ENCODE measurements around the gene LDB1.

LDB1 gene

GRCh38 chr10:102150970-102151773 lies 31.0 kb upstream of the LDB1 start:
- peak overlapping the region; percentile 94 for H3K4me3 ChIP-seq (ENCODE audit: low read length)

DNA sequence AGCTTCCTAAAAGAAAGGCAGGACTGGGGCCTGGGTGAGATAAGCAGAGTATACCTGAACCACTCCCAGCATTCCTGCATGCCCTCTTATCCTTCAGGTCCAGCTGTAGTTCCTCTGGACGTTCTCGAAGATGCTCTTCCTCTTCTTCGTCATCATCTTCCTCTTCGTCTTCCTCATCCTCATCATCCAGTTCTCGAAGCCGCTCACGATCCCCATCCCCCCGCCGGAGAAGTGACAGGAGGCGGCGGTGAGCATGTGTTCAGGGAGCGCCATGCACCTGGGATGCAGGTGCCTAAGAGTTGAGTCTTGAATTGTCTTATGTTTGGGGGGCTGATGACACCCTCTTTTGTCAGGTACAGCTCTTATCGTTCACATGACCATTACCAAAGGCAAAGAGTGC lies 28.1 kb upstream of the LDB1 start:
- H3K36me3 ChIP-seq (ENCODE audit: insufficient read depth, low read length): peaks cover 65% of the 10 kb centered on the region

More at GRCh38 chr10:102150970-102151773, 31.0 kb upstream of the LDB1 start:
- H3K9ac ChIP-seq (ENCODE audit: low read depth, low read length): peak overlapping the region; percentile 72
- H3K4me1 ChIP-seq (ENCODE audit: control insufficient read depth, insufficient read depth, low read length): peaks cover 16% of the 10 kb centered on the region
- H3K36me3 ChIP-seq (ENCODE audit: insufficient read depth, low read length): peaks cover 50% of the 10 kb centered on the region
- H3K27me3 ChIP-seq (ENCODE audit: control insufficient read depth, insufficient read depth, low read length): no peaks in the 10 kb centered on the region
- no peaks in the 10 kb centered on the region for H3K9me3 ChIP-seq (replicated peaks; ENCODE audit: low read length)
- H3K4me2 ChIP-seq (ENCODE audit: low read length): peak overlapping the region; percentile 96

GRCh38 chr10:102147561-102147960 lies 27.4 kb upstream of the LDB1 start:
- no peak overlapping the region for H3K4me2 ChIP-seq (ENCODE audit: low read length)
- no peak overlapping the region for H3K9ac ChIP-seq (ENCODE audit: low read depth, low read length)
- peaks cover 11% of the 10 kb centered on the region for H3K4me1 ChIP-seq (ENCODE audit: control insufficient read depth, insufficient read depth, low read length)
- H3K27me3 ChIP-seq (ENCODE audit: control insufficient read depth, insufficient read depth, low read length): no peaks in the 10 kb centered on the region
- no peaks in the 10 kb centered on the region for H3K9me3 ChIP-seq (replicated peaks; ENCODE audit: low read length)
- no peak overlapping the region for H3K4me3 ChIP-seq (ENCODE audit: low read length)
- H3K36me3 ChIP-seq (ENCODE audit: insufficient read depth, low read length): peaks cover 71% of the 10 kb centered on the region

More for the DNA sequence above, 28.1 kb upstream of the LDB1 start:
- no peaks in the 10 kb centered on the region for H3K27me3 ChIP-seq (ENCODE audit: control insufficient read depth, insufficient read depth, low read length)
- H3K4me3 ChIP-seq (ENCODE audit: low read length): no peak overlapping the region
- no peaks in the 10 kb centered on the region for H3K9me3 ChIP-seq (replicated peaks; ENCODE audit: low read length)
- H3K4me2 ChIP-seq (ENCODE audit: low read length): no peak overlapping the region
- H3K4me1 ChIP-seq (ENCODE audit: control insufficient read depth, insufficient read depth, low read length): peaks cover 13% of the 10 kb centered on the region
- no peak overlapping the region for H3K9ac ChIP-seq (ENCODE audit: low read depth, low read length)

DNA sequence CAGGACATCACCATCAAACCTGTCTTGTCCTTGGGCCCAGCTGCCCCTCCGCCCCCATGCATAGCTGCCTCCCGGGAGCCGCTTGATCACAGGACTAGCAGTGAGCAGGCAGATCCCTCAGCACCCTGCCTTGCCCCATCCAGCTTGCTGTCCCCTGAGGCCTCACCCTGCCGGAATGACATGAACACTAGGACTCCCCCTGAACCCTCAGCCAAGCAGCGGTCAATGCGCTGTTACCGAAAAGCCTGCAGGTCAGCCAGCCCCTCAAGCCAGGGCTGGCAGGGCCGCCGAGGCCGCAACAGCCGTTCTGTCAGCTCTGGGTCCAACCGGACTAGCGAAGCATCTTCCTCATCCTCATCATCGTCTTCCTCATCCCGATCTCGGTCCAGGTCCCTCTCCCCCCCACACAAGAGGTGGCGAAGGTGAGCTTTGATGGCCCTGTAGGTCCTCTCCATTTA lies 26.8 kb upstream of the LDB1 start:
- Histone ChIP-seq H3K9me3 (replicated peaks; ENCODE audit: low read length) (no peaks in the 10 kb centered on the region), H3K4me3 (ENCODE audit: low read length) (no peak overlapping the region), H3K9ac (ENCODE audit: low read depth, low read length) (no peak overlapping the region), H3K27me3 (ENCODE audit: control insufficient read depth, insufficient read depth, low read length) (no peaks in the 10 kb centered on the region), H3K4me1 (ENCODE audit: control insufficient read depth, insufficient read depth, low read length) (peaks cover 11% of the 10 kb centered on the region), H3K4me2 (ENCODE audit: low read length) (no peak overlapping the region), H3K36me3 (ENCODE audit: insufficient read depth, low read length) (peaks cover 73% of the 10 kb centered on the region)

- Histone ChIP-seq H3K4me3 (ENCODE audit: low read length) (no peak overlapping the region), H3K36me3 (ENCODE audit: insufficient read depth, low read length) (peaks cover 81% of the 10 kb centered on the region), H3K4me1 (ENCODE audit: control insufficient read depth, insufficient read depth, low read length) (no peaks in the 10 kb centered on the region), H3K4me2 (ENCODE audit: low read length) (no peak overlapping the region), H3K9ac (ENCODE audit: low read depth, low read length) (no peak overlapping the region), H3K9me3 (replicated peaks; ENCODE audit: low read length) (no peaks in the 10 kb centered on the region), H3K27me3 (ENCODE audit: control insufficient read depth, insufficient read depth, low read length) (no peaks in the 10 kb centered on the region)
These were observed 21.5 kb upstream of the LDB1 start for GRCh38 chr10:102141583-102142107.

DNA sequence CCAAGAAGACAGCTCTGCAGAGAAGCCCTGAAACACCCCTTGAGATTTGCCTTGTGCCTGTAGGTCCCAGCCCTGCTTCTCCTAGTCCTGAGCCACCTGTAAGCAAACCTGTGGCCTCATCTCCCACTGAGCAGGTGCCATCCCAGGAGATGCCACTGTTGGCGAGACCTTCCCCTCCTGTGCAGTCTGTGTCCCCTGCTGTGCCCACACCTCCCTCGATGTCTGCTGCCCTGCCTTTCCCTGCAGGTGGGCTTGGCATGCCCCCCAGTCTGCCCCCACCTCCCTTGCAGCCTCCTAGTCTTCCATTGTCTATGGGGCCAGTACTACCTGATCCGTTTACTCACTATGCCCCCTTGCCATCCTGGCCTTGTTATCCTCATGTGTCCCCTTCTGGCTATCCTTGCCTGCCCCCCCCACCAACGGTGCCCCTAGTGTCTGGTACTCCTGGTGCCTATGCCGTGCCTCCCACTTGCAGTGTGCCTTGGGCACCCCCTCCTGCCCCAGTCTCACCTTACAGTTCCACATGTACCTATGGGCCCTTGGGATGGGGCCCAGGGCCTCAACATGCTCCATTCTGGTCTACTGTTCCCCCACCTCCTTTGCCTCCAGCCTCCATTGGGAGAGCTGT lies 20.9 kb upstream of the LDB1 start:
- Histone ChIP-seq H3K4me1 (ENCODE audit: control insufficient read depth, insufficient read depth, low read length) (peaks cover 3% of the 10 kb centered on the region), H3K4me3 (ENCODE audit: low read length) (no peak overlapping the region), H3K4me2 (ENCODE audit: low read length) (no peak overlapping the region), H3K9ac (ENCODE audit: low read depth, low read length) (no peak overlapping the region), H3K36me3 (ENCODE audit: insufficient read depth, low read length) (peaks cover 75% of the 10 kb centered on the region), H3K27me3 (ENCODE audit: control insufficient read depth, insufficient read depth, low read length) (no peaks in the 10 kb centered on the region), H3K9me3 (replicated peaks; ENCODE audit: low read length) (no peaks in the 10 kb centered on the region)

DNA sequence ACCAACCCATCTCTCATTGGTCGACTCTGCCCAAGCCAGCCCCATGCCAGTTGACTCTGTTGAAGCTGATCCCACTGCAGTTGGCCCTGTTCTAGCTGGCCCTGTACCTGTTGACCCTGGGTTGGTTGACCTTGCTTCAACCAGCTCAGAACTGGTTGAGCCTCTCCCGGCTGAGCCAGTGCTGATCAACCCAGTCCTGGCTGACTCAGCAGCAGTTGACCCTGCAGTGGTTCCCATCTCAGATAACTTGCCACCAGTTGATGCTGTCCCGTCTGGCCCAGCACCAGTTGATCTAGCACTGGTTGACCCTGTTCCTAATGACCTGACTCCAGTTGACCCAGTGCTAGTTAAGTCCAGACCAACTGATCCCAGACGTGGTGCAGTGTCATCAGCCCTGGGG lies 20.1 kb upstream of the LDB1 start:
- no peak overlapping the region for H3K9ac ChIP-seq (ENCODE audit: low read depth, low read length)
- H3K4me2 ChIP-seq (ENCODE audit: low read length): no peak overlapping the region
- H3K4me3 ChIP-seq (ENCODE audit: low read length): no peak overlapping the region
- no peaks in the 10 kb centered on the region for H3K27me3 ChIP-seq (ENCODE audit: control insufficient read depth, insufficient read depth, low read length)
- H3K36me3 ChIP-seq (ENCODE audit: insufficient read depth, low read length): peaks cover 71% of the 10 kb centered on the region
- no peaks in the 10 kb centered on the region for H3K9me3 ChIP-seq (replicated peaks; ENCODE audit: low read length)
- H3K4me1 ChIP-seq (ENCODE audit: control insufficient read depth, insufficient read depth, low read length): peaks cover 8% of the 10 kb centered on the region

GRCh38 chr10:102139281-102140110 lies 19.3 kb upstream of the LDB1 start:
- Histone ChIP-seq H3K4me2 (ENCODE audit: low read length) (no peak overlapping the region), H3K36me3 (ENCODE audit: insufficient read depth, low read length) (peaks cover 69% of the 10 kb centered on the region), H3K27me3 (ENCODE audit: control insufficient read depth, insufficient read depth, low read length) (no peaks in the 10 kb centered on the region), H3K9me3 (replicated peaks; ENCODE audit: low read length) (no peaks in the 10 kb centered on the region), H3K9ac (ENCODE audit: low read depth, low read length) (no peak overlapping the region), H3K4me3 (ENCODE audit: low read length) (no peak overlapping the region), H3K4me1 (ENCODE audit: control insufficient read depth, insufficient read depth, low read length) (peaks cover 15% of the 10 kb centered on the region)

GRCh38 chr10:102135956-102136526 lies 15.9 kb upstream of the LDB1 start:
- Histone ChIP-seq H3K4me1 (ENCODE audit: control insufficient read depth, insufficient read depth, low read length) (peaks cover 30% of the 10 kb centered on the region), H3K4me2 (ENCODE audit: low read length) (peak overlapping the region; percentile 49), H3K4me3 (ENCODE audit: low read length) (no peak overlapping the region), H3K27me3 (ENCODE audit: control insufficient read depth, insufficient read depth, low read length) (no peaks in the 10 kb centered on the region), H3K9ac (ENCODE audit: low read depth, low read length) (no peak overlapping the region), H3K9me3 (replicated peaks; ENCODE audit: low read length) (no peaks in the 10 kb centered on the region), H3K36me3 (ENCODE audit: insufficient read depth, low read length) (peaks cover 41% of the 10 kb centered on the region)

DNA sequence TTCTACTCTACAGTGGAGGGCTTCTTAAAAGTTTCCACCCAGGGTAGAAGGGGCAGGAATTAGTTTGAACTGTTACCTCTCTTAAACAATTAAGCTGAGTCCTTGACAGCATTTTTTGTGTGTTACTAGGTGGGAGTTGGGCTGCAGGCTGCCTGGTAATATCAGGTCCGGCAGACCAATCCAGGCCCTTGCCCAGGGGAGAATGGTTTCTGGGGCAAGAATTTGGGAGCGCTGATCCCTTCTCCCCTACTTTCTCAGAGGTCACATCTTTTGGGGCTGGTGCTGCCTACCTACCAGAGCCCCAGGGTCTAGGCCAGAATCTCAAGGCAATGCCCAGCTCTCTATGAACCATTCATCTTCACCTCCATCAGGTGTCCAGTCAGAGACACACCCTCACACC lies 14.2 kb upstream of the LDB1 start:
- Histone ChIP-seq H3K4me1 (ENCODE audit: control insufficient read depth, insufficient read depth, low read length) (peaks cover 30% of the 10 kb centered on the region), H3K36me3 (ENCODE audit: insufficient read depth, low read length) (peaks cover 24% of the 10 kb centered on the region), H3K4me2 (ENCODE audit: low read length) (peak overlapping the region; percentile 91), H3K27me3 (ENCODE audit: control insufficient read depth, insufficient read depth, low read length) (no peaks in the 10 kb centered on the region), H3K9ac (ENCODE audit: low read depth, low read length) (peak overlapping the region; percentile 98), H3K4me3 (ENCODE audit: low read length) (peak overlapping the region; percentile 83), H3K9me3 (replicated peaks; ENCODE audit: low read length) (no peaks in the 10 kb centered on the region)
